K562 (cell line): ENCODE results near the gene USP49. TPM values are rescaled to one million over a fixed set of nuclear protein-coding genes. Genes with fewer than 3 reads are reported as not detected.

ENCODE experiments used
- BMI1 ChIP-seq: fragments of 150-350 bp; IDR thresholded peaks from 2 replicates; pipeline ENCODE4 v1.6.1; 2014; ENCODE audit warnings: low read length
- BRD9 ChIP-seq: fragments of 450-650 bp; IDR thresholded peaks from 2 replicates; pipeline ENCODE4 v1.6.1; 2018; ENCODE audit warnings: low read depth; ENCODE audit not compliant: partially characterized antibody
- CHCHD3 ChIP-seq: fragments of 250-450 bp; sonication (Bioruptor Pico); IDR thresholded peaks from 2 replicates; pipeline ENCODE4 v2.1.2; 2022; ENCODE audit warnings: mild to moderate bottlenecking
- CHD1 ChIP-seq: fragments of 200-600 bp; sonication (generic); IDR thresholded peaks from one replicate; pipeline ENCODE4 v1.6.1; 2012; ENCODE audit warnings: mild to moderate bottlenecking, moderate library complexity, low read length, inconsistent platforms
- CXXC5 ChIP-seq: fragments of 250-450 bp; sonication (Bioruptor Pico); IDR thresholded peaks from 2 replicates; pipeline ENCODE4 v1.8.0; 2022; ENCODE audit warnings: inconsistent platforms, mild to moderate bottlenecking, moderate library complexity
- ERF ChIP-seq: fragments of 450-650 bp; formaldehyde crosslinking; IDR thresholded peaks from 2 replicates; pipeline ENCODE4 v1.4.0; 2020; ENCODE audit warnings: mild to moderate bottlenecking, mixed read lengths
- FOXK1 ChIP-seq: sonication (generic); formaldehyde crosslinking; IDR thresholded peaks from 2 replicates; pipeline ENCODE4 v1.8.0; 2022; ENCODE audit warnings: missing genetic modification reagents, mild to moderate bottlenecking, borderline replicate concordance
- GTF2F1 ChIP-seq: IDR thresholded peaks from 2 replicates; pipeline ENCODE4 v1.6.1; 2011; ENCODE audit warnings: low read depth, low read length, improper control_type of control experiment
- HMG20B ChIP-seq: fragments of 250-450 bp; sonication (Bioruptor Pico); IDR thresholded peaks from 2 replicates; pipeline ENCODE4 v1.5.0; 2021; ENCODE audit warnings: mild to moderate bottlenecking
- KLF10 ChIP-seq: fragments of 250-450 bp; sonication (Bioruptor Pico); IDR thresholded peaks from 2 replicates; pipeline ENCODE4 v1.6.1; 2021; ENCODE audit warnings: matching md5 sums
- NR1H2 ChIP-seq: sonication (generic); formaldehyde crosslinking; IDR thresholded peaks from 2 replicates; pipeline ENCODE4 v1.4.0; 2020; ENCODE audit warnings: mild to moderate bottlenecking, missing genetic modification reagents
- SRF ChIP-seq, 2 experiments: fragments of 250-450, 450-650 bp in 1 of 2; sonication (Bioruptor Pico) in 1 of 2; sonication (generic) in 1 of 2; formaldehyde crosslinking; IDR thresholded peaks; 2 replicates each; pipeline versions ENCODE4 v1.5.0 to v1.5.1; 2020 to 2022; ENCODE audit warnings: mild to moderate bottlenecking in 1 of 2, missing genetic modification reagents in 1 of 2
- SUPT5H ChIP-seq: fragments of 450-650 bp; IDR thresholded peaks from 2 replicates; pipeline ENCODE4 v1.6.1; 2016
- ZEB2 ChIP-seq: fragments of 450-650 bp; IDR thresholded peaks from 2 replicates; pipeline ENCODE4 v1.6.1; 2016
- ZNF41 ChIP-seq: fragments of 250-450 bp; sonication (Bioruptor Pico); conservative IDR thresholded peaks from 2 replicates; pipeline ENCODE4 v1.4.0; 2020; ENCODE audit warnings: mild to moderate bottlenecking
- ZNF431 ChIP-seq: sonication (generic); formaldehyde crosslinking; IDR thresholded peaks from 2 replicates; pipeline ENCODE4 v1.8.0; 2022; ENCODE audit warnings: mild to moderate bottlenecking, missing genetic modification reagents
- ZNF507 ChIP-seq: conservative IDR thresholded peaks from 2 replicates; pipeline ENCODE4 v1.6.1; 2017; ENCODE audit warnings: missing genetic modification characterization, missing compliant biosample characterization
- ZNF551 ChIP-seq: fragments of 250-450 bp; sonication (Bioruptor Pico); IDR thresholded peaks from 2 replicates; pipeline ENCODE4 v1.5.0; 2021; ENCODE audit warnings: mild to moderate bottlenecking, moderate library complexity
- ZNF592 ChIP-seq: fragments of 450-650 bp; IDR thresholded peaks from 2 replicates; pipeline ENCODE4 v1.6.1; 2017; ENCODE audit warnings: antibody characterized with exemption, mild to moderate bottlenecking
- ZNF79 ChIP-seq: fragments of 250-450 bp; sonication (Bioruptor Pico); IDR thresholded peaks from 2 replicates; pipeline ENCODE4 v1.4.0; 2020; ENCODE audit warnings: low read depth, mild to moderate bottlenecking, moderate library complexity
- polyA plus RNA-seq, 8 experiments: library from polyadenylated mRNA; depleted of rRNA in 4 of 8; stranded (reverse) in 5 of 8; unstranded in 3 of 8; fragments of >200 nt; fragmentation: Nextera tagmentation in 2 of 8; fragmentation: Illumina TruSeq in 1 of 8; extraction: Ambion mirVana in 2 of 8; extraction: Trizol in 1 of 8; gene quantifications; 2 replicates each; pipeline versions ENCODE4 v1.2.1 to v1.2.3, GENCODE V29; 2011 to 2014; ENCODE audit warnings: inconsistent platforms in 1 of 8, missing spikeins in 1 of 8
- total RNA-seq, 7 experiments: library from RNA; depleted of rRNA in 6 of 7; stranded (reverse); fragments of >200 nt in 6 of 7; fragmentation: Illumina TruSeq in 2 of 7; extraction: Trizol in 2 of 7; gene quantifications; 2 replicates each; pipeline versions ENCODE4 v1.2.1 to v1.2.3, GENCODE V29; 2011 to 2021; ENCODE audit warnings: low replicate concordance in 1 of 7
- TF ChIP-seq, protein P1 (sequence below): sonication (generic); formaldehyde crosslinking; IDR thresholded peaks from 2 replicates; pipeline ENCODE4 v1.8.0; 2022; ENCODE audit warnings: missing genetic modification reagents, mild to moderate bottlenecking, moderate library complexity, borderline replicate concordance
- TF ChIP-seq, protein P2 (sequence below): fragments of 450-650 bp; IDR thresholded peaks from 2 replicates; pipeline ENCODE4 v1.6.1; 2016; ENCODE audit warnings: borderline replicate concordance

Gene USP49
- total and polyA plus RNA-seq, 9 of the 15 experiments (the other 6 are each of a cell fraction or from before 2014, with no cell fraction given) = 1.0 to 9.9 (median 6.5) TPM

DNA sequence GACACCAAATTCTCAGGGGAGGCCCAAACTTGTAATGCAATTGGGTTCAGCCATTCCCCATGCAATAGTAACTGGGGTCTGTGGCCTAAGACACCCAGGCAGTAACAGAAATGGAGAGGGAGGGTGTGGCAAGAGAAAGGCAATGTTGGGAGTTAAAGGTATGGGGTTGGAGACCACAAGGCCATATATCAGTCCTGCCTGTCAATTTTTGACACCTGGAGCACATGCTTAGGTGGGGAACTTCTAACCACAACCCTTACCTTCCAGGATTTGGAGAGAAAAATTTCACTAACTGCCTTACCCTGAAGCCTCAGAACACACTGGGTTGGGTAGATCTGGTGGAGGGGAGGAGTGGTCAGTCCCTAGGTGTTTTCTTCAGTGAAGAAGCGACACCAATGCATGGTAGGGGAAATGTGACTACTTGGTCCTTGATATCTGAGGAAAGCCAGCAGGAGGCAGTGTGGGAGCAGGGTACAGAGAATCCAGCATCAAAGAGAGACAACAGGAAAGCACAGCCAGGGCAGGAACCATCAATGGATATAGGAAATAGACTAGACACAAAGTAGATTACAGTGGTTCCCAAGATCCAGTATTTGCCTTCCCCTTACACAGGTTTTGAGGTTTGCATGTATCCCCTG, 6.8 kb upstream of the USP49 start (continued):
- no peak for TF ChIP-seq CHCHD3 (CRISPR knock-in tag)
- no peak for TF ChIP-seq GTF2F1
- TF ChIP-seq, protein P1, sequence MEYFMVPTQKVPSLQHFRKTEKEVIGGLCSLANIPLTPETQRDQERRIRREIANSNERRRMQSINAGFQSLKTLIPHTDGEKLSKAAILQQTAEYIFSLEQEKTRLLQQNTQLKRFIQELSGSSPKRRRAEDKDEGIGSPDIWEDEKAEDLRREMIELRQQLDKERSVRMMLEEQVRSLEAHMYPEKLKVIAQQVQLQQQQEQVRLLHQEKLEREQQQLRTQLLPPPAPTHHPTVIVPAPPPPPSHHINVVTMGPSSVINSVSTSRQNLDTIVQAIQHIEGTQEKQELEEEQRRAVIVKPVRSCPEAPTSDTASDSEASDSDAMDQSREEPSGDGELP (CRISPR knock-in tag) = no peak
- TF ChIP-seq, protein P2, sequence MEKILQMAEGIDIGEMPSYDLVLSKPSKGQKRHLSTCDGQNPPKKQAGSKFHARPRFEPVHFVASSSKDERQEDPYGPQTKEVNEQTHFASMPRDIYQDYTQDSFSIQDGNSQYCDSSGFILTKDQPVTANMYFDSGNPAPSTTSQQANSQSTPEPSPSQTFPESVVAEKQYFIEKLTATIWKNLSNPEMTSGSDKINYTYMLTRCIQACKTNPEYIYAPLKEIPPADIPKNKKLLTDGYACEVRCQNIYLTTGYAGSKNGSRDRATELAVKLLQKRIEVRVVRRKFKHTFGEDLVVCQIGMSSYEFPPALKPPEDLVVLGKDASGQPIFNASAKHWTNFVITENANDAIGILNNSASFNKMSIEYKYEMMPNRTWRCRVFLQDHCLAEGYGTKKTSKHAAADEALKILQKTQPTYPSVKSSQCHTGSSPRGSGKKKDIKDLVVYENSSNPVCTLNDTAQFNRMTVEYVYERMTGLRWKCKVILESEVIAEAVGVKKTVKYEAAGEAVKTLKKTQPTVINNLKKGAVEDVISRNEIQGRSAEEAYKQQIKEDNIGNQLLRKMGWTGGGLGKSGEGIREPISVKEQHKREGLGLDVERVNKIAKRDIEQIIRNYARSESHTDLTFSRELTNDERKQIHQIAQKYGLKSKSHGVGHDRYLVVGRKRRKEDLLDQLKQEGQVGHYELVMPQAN = no peak
- TF ChIP-seq NR1H2 (CRISPR knock-in tag) = no peak
- no peak for TF ChIP-seq ZNF431 (CRISPR knock-in tag)
- no peak for TF ChIP-seq BRD9
- TF ChIP-seq BMI1 = no peak
- no peak for TF ChIP-seq ERF (CRISPR knock-in tag)
- no peak for TF ChIP-seq ZNF79 (CRISPR knock-in tag)
- TF ChIP-seq ZNF41 (CRISPR knock-in tag) = no peak
- TF ChIP-seq ZNF592 = peak; percentile 30; the same call in 1 of the 2 replicates
- no peak for TF ChIP-seq SRF (CRISPR knock-in tag; IDR thresholded peaks at IDR 0.05)
- no peak for TF ChIP-seq ZNF507 (tag)
- TF ChIP-seq KLF10 (CRISPR knock-in tag) = no peak
- TF ChIP-seq FOXK1 (CRISPR knock-in tag) = no peak
- no peak for TF ChIP-seq SUPT5H
- TF ChIP-seq CXXC5 (CRISPR knock-in tag) = no peak
- TF ChIP-seq ZEB2 = peak; percentile 41; the same call in 1 of the 2 replicates
- no peak for TF ChIP-seq CHD1
- TF ChIP-seq HMG20B = no peak
- no peak for TF ChIP-seq ZNF551
